SU-DHL-6 (cell line): ENCODE measurements around the gene TMEM263.

Source experiments
- H2AFZ ChIP-seq: fragments of 200-600 bp; sonication (generic); 2 replicates; pipeline ENCODE4 v1.6.1; 2014; ENCODE audit warnings: low read depth, mild to moderate bottlenecking, moderate library complexity, mixed read lengths, antibody characterized with exemption, low read length; ENCODE audit not compliant: severe bottlenecking
- H3F3A ChIP-seq: fragments of 200-600 bp; shearing (Covaris generic); 2 replicates; pipeline ENCODE4 v1.6.0; 2016; ENCODE audit warnings: antibody characterized with exemption, mild to moderate bottlenecking; ENCODE audit not compliant: insufficient read depth
- H3K27ac ChIP-seq: fragments of 200-600 bp; sonication (generic); 2 replicates; pipeline ENCODE4 v1.5.1; 2016; ENCODE audit warnings: low read depth, mild to moderate bottlenecking, low read length, moderate library complexity, mixed read lengths
- H3K27me3 ChIP-seq: fragments of 200-600 bp; sonication (generic), shearing (Covaris generic); 2 replicates; pipeline ENCODE4 v1.6.0; 2014; ENCODE audit warnings: mild to moderate bottlenecking, low read length
- H3K36me3 ChIP-seq: fragments of 200-600 bp; sonication (generic); 2 replicates; pipeline ENCODE4 v1.6.1; 2014; ENCODE audit warnings: mild to moderate bottlenecking, low read length, mixed read lengths
- H3K4me2 ChIP-seq: fragments of 300-600, 200-600 bp; shearing (Covaris generic), sonication (generic); 2 replicates; pipeline ENCODE4 v1.6.0; 2014; ENCODE audit warnings: low read length, low read depth, mild to moderate bottlenecking; ENCODE audit not compliant: poor library complexity, severe bottlenecking
- H3K4me3 ChIP-seq: fragments of 200-600 bp; sonication (generic); 2 replicates; pipeline ENCODE4 v1.5.1; 2014; ENCODE audit warnings: antibody characterized with exemption, low read length, mild to moderate bottlenecking, mixed read lengths; ENCODE audit not compliant: insufficient read depth, poor library complexity, severe bottlenecking
- H3K79me2 ChIP-seq: fragments of 200-600 bp; sonication (generic); 2 replicates; pipeline ENCODE4 v1.6.1; 2014; ENCODE audit warnings: mild to moderate bottlenecking, low read length, moderate library complexity; ENCODE audit not compliant: insufficient read depth
- H3K9ac ChIP-seq: fragments of 200-600 bp; sonication (generic); 2 replicates; pipeline ENCODE4 v1.7.0; 2014; ENCODE audit warnings: mild to moderate bottlenecking, low read length
- H3K9me2 ChIP-seq: fragments of 200-600 bp; sonication (generic); replicated peaks from 2 replicates; pipeline ENCODE4 v1.6.1; 2014; ENCODE audit warnings: low read length; ENCODE audit not compliant: insufficient read depth
- H3K9me3 ChIP-seq: fragments of 200-600 bp; sonication (generic); 2 replicates; pipeline ENCODE4 v1.6.1; 2014; ENCODE audit warnings: low read length, mixed read lengths; ENCODE audit not compliant: insufficient read depth
- H4K20me1 ChIP-seq: fragments of 200-600 bp; sonication (generic); 2 replicates; pipeline ENCODE4 v1.6.1; 2014; ENCODE audit warnings: low read depth, mild to moderate bottlenecking, antibody characterized with exemption, low read length, moderate library complexity, mixed read lengths
- CTCF ChIP-seq: fragments of 200-600 bp; sonication (generic); IDR thresholded peaks from one replicate; pipeline ENCODE4 v1.5.1; 2017; ENCODE audit warnings: antibody characterized with exemption, mild to moderate bottlenecking, low read length, moderate library complexity; ENCODE audit not compliant: insufficient read depth, poor library complexity, severe bottlenecking
- EZH2phosphoT487 ChIP-seq: fragments of 200-600 bp; sonication (generic), shearing (Covaris generic); conservative IDR thresholded peaks from 2 replicates; pipeline ENCODE4 v1.6.1; 2018; ENCODE audit warnings: mild to moderate bottlenecking, antibody characterized with exemption, low read length, moderate library complexity, mixed read lengths

Gene TMEM263

GRCh38 chr12:106986135-106986534, 30.4 kb downstream of the TMEM263 start:
- Histone ChIP-seq H3K9ac (peak overlapping the region; percentile 86), H3K9me2 (no peaks in the 10 kb centered on the region), H3K4me2 (peak overlapping the region; percentile 96), H3K27ac (no peak overlapping the region), H4K20me1 (no peaks in the 10 kb centered on the region), H3K27me3 (no peaks in the 10 kb centered on the region), H3K79me2 (no peaks in the 10 kb centered on the region), H3F3A (no peaks in the 10 kb centered on the region), H3K9me3 (no peaks in the 10 kb centered on the region), H3K4me3 (peak overlapping the region; percentile 98), H2AFZ (peak overlapping the region; percentile 99), H3K36me3 (peaks cover 5% of the 10 kb centered on the region; the same call in 1 of the 2 replicates)
- TF ChIP-seq EZH2phosphoT487: no peak
- no peak for TF ChIP-seq CTCF

GRCh38 chr12:106986625-106987389, 31.1 kb downstream of the TMEM263 start, which contains the start of gene MTERF2:
MTERF2 (minus strand) TSS chr12:106987146; CDS start chr12:106978714, 8,432 bp downstream.
- no peaks in the 10 kb centered on the region for H4K20me1 ChIP-seq

GRCh38 chr12:106987846-106988245, 32.1 kb downstream of the TMEM263 start:
- no peaks in the 10 kb centered on the region for H3F3A ChIP-seq
- no peaks in the 10 kb centered on the region for H4K20me1 ChIP-seq
- TF ChIP-seq EZH2phosphoT487 (no peak), CTCF (no peak)
- no peaks in the 10 kb centered on the region for H3K27me3 ChIP-seq
- H3K4me3 ChIP-seq: no peak overlapping the region
- no peak overlapping the region for H3K27ac ChIP-seq
- H2AFZ ChIP-seq: peak overlapping the region; percentile 99
- no peaks in the 10 kb centered on the region for H3K79me2 ChIP-seq
- H3K9ac ChIP-seq: no peak overlapping the region
- no peaks in the 10 kb centered on the region for H3K9me3 ChIP-seq
- H3K4me2 ChIP-seq: no peak overlapping the region
- H3K9me2 ChIP-seq: no peaks in the 10 kb centered on the region
- peaks cover 5% of the 10 kb centered on the region; the same call in 1 of the 2 replicates for H3K36me3 ChIP-seq

More at GRCh38 chr12:106986625-106987389, 31.1 kb downstream of the TMEM263 start, which contains the start of gene MTERF2:
- no peaks in the 10 kb centered on the region for H3K9me2 ChIP-seq
- no peak within 1 kb of the TSS for H3K27ac ChIP-seq
- H3K4me2 ChIP-seq: peak within 1 kb of the TSS; percentile 96
- no peaks in the 10 kb centered on the region for H3K9me3 ChIP-seq
- peak within 1 kb of the TSS; percentile 86 for H3K9ac ChIP-seq
- H3K27me3 ChIP-seq: no peaks in the 10 kb centered on the region
- H3K79me2 ChIP-seq: no peaks in the 10 kb centered on the region
- peak within 1 kb of the TSS; percentile 98 for H3K4me3 ChIP-seq
- peak within 1 kb of the TSS; percentile 99 for H2AFZ ChIP-seq
- H3K36me3 ChIP-seq: peaks cover 5% of the 10 kb centered on the region; the same call in 1 of the 2 replicates
- no peaks in the 10 kb centered on the region for H3F3A ChIP-seq
- TF ChIP-seq EZH2phosphoT487 (no peak), CTCF (no peak)
